Neural crest cell (in vitro differentiated cells): ENCODE data around the gene SLX9. TPM values are rescaled to one million over a fixed set of nuclear protein-coding genes. Genes with fewer than 3 reads are reported as not detected.

Experiments used
- DNase-seq: peaks from one replicate; pipeline ENCODE4 v3.0.0; 2021; ENCODE audit warnings: low read depth, mixed read lengths, low spot score
- H3K27ac Mint-ChIP-seq: one replicate; pipeline ENCODE4 v1.8.0; 2021; ENCODE audit warnings: mild to moderate bottlenecking, mixed read lengths; ENCODE audit not compliant: unreplicated experiment
- H3K27me3 Mint-ChIP-seq: 2 replicates; pipeline ENCODE4 v1.8.0; 2021; ENCODE audit warnings: low read depth, mild to moderate bottlenecking, mixed read lengths
- H3K36me3 Mint-ChIP-seq: 2 replicates; pipeline ENCODE4 v1.8.0; 2021; ENCODE audit warnings: low read depth, mild to moderate bottlenecking, mixed read lengths
- H3K4me1 Mint-ChIP-seq: 2 replicates; pipeline ENCODE4 v1.8.0; 2021; ENCODE audit warnings: mixed read lengths
- H3K4me3 Mint-ChIP-seq: one replicate; pipeline ENCODE4 v1.8.0; 2021; ENCODE audit warnings: mild to moderate bottlenecking, mixed read lengths
- H3K9me3 Mint-ChIP-seq: 2 replicates; pipeline ENCODE4 v1.8.0; 2021; ENCODE audit warnings: mixed read lengths
- total RNA-seq: library from RNA; stranded (reverse); gene quantifications from 2 replicates; pipeline ENCODE4 v1.2.1, GENCODE V29; 2021
- TF ChIP-seq, protein P1 (sequence below): fragments of 200-600 bp; sonication (generic); conservative IDR thresholded peaks from 2 replicates; pipeline ENCODE4 v1.5.0; 2021; ENCODE audit warnings: antibody characterized with exemption, mild to moderate bottlenecking

The SLX9 gene
- total RNA-seq, 1 donor from 2014 or later: 42.3 TPM

- H3K4me3 Mint-ChIP-seq: no peak overlapping the region
- no peaks in the 10 kb centered on the region for H3K36me3 Mint-ChIP-seq
- H3K9me3 Mint-ChIP-seq: no peaks in the 10 kb centered on the region
- H3K27me3 Mint-ChIP-seq: peaks cover 2% of the 10 kb centered on the region
- peaks cover 18% of the 10 kb centered on the region for H3K4me1 Mint-ChIP-seq
- TF ChIP-seq, protein P1, sequence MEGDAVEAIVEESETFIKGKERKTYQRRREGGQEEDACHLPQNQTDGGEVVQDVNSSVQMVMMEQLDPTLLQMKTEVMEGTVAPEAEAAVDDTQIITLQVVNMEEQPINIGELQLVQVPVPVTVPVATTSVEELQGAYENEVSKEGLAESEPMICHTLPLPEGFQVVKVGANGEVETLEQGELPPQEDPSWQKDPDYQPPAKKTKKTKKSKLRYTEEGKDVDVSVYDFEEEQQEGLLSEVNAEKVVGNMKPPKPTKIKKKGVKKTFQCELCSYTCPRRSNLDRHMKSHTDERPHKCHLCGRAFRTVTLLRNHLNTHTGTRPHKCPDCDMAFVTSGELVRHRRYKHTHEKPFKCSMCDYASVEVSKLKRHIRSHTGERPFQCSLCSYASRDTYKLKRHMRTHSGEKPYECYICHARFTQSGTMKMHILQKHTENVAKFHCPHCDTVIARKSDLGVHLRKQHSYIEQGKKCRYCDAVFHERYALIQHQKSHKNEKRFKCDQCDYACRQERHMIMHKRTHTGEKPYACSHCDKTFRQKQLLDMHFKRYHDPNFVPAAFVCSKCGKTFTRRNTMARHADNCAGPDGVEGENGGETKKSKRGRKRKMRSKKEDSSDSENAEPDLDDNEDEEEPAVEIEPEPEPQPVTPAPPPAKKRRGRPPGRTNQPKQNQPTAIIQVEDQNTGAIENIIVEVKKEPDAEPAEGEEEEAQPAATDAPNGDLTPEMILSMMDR: no peak
- H3K27ac Mint-ChIP-seq: peak overlapping the region; percentile 43
- DNase-seq: no peak
Observed at GRCh38 chr21:44992608-44993031, 52.8 kb downstream of the SLX9 start.

- Mint-ChIP-seq H3K9me3 (no peaks in the 10 kb centered on the region), H3K27me3 (peaks cover 2% of the 10 kb centered on the region), H3K4me1 (peaks cover 18% of the 10 kb centered on the region), H3K36me3 (no peaks in the 10 kb centered on the region), H3K27ac (no peak overlapping the region), H3K4me3 (no peak overlapping the region)
- TF ChIP-seq, protein P1: no peak
- DNase-seq: no peak
Observed at GRCh38 chr21:44993321-44994046, 53.7 kb downstream of the SLX9 start.

DNA sequence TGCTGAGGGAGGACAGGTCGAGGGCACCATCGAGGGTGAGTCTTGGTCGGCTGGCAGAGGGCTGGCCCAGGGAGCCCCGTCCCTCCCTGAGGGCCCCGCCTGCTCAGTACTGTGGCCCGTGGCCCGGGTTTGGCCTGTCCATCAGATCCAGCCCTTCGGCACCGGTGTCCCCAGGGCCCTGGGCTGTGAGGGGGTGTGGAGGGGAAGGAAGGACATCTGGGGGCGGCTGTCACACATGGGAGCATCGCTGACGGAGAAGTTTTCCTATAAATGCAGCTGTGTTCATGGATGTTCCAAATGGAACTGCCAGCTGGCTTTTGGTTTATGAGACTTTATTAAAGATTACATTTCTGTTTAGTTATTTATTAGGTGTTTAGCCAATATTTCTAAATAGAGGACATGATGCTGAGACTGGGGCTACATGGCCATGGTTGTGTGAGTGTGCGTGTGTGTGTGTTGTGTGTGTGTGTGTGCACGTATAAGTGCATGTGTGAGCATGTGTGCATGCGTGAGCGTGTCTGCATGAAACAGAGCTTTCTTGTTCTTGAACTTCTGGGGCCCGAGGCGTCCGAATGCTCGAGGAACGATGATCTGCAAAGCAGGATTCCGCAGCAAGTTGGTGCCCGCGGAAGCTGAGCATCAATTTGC is 54.3 kb downstream of the SLX9 start:
- DNase-seq: no peak
- TF ChIP-seq, protein P1: no peak
- H3K4me3 Mint-ChIP-seq: no peak overlapping the region
- H3K9me3 Mint-ChIP-seq: no peaks in the 10 kb centered on the region
- peaks cover 2% of the 10 kb centered on the region for H3K27me3 Mint-ChIP-seq
- H3K36me3 Mint-ChIP-seq: no peaks in the 10 kb centered on the region
- H3K4me1 Mint-ChIP-seq: peaks cover 18% of the 10 kb centered on the region
- no peak overlapping the region for H3K27ac Mint-ChIP-seq

- Mint-ChIP-seq H3K9me3 (no peaks in the 10 kb centered on the region), H3K36me3 (no peaks in the 10 kb centered on the region), H3K4me1 (peaks cover 11% of the 10 kb centered on the region), H3K4me3 (no peak overlapping the region), H3K27ac (no peak overlapping the region), H3K27me3 (peaks cover 2% of the 10 kb centered on the region)
- DNase-seq: no peak
- TF ChIP-seq, protein P1: no peak
Observed at GRCh38 chr21:44994695-44995342, 55.0 kb downstream of the SLX9 start.

GRCh38 chr21:44995343-44995941 is 55.6 kb downstream of the SLX9 start:
- H3K27me3 Mint-ChIP-seq: peaks cover 2% of the 10 kb centered on the region
- peak overlapping the region; percentile 67 for H3K27ac Mint-ChIP-seq

More at GRCh38 chr21:44995343-44995941, 55.6 kb downstream of the SLX9 start:
- no peaks in the 10 kb centered on the region for H3K36me3 Mint-ChIP-seq
- peak; percentile 43 for DNase-seq
- no peak overlapping the region for H3K4me3 Mint-ChIP-seq
- H3K9me3 Mint-ChIP-seq: no peaks in the 10 kb centered on the region
- peaks cover 11% of the 10 kb centered on the region for H3K4me1 Mint-ChIP-seq
- TF ChIP-seq, protein P1: no peak
